ENCODE measurements around the gene PCNX1.
"Not testable (repeated sequence)": the region's sequence is repeated elsewhere in the genome, so short reads cannot be mapped to it uniquely, and the experiment has no call there.

PCNX1 gene

DNA sequence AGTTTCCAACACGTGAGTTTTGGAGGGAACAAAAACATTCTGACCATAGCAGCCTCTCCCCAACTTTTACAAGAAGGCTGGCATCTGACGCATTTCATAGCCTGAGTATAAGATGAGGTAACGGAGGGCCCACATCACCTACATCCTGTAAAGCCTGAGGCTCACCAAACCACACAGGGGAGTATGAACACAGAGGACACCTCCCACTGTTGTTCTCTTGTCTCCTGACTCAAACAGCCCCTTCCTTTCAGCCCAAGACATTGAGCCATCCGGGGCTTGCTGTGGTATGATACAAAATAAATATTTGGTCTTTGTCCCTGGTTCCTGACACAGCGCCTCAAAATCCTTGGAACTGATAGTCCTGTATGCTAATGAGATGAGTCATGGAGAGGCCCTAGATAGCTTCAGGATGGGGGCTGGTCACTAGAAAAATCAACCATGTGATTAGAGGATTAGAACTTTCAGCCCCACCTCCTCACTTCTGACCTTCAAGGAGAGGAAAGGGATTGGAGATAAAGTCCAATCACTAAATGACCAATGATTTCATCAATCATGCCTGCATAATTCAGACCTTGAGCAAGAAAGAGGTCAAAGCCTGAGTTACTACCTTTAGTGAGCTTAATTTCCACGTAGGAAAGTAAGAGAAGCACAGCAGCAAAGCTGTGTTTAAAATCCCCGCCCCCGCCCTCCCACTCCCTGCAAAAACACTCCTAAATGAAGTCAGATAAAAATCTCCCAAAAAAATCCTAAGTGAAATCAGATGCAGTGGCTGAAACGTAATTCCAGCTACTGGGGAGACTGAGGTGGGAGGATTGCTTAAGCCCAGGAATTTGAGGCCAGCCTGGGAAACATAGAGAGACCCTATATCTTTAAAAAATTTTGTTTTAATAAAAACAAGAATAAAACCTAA is 236.4 kb downstream of the PCNX1 start:
- DNase-seq (ENCODE audit: low read depth in 2 of 3, low spot score in 1 of 3) = peak in 2 of 3 donors; percentile 46 to 54

DNA sequence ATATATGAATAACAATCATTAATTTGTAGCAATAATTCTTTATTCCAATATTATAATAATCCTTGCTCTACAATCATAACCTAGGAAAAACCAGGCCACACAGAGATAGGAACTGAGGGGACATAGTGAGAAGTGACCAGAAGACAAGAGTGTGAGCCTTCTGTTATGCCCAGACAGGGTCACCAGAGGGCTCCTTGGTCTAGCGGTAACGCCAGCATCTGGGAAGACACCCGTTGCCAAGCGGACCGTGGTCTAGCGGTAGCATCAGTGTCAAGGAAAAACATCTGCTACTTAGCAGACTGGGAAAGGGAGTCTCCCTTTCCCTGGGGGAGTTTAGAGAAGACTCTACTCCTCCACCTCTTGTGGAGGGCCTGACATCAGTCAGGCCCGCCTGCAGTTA is 240.1 kb downstream of the PCNX1 start:
- not testable (repeated sequence) for DNase-seq (ENCODE audit: low read depth in 2 of 3, low spot score in 1 of 3)

DNA sequence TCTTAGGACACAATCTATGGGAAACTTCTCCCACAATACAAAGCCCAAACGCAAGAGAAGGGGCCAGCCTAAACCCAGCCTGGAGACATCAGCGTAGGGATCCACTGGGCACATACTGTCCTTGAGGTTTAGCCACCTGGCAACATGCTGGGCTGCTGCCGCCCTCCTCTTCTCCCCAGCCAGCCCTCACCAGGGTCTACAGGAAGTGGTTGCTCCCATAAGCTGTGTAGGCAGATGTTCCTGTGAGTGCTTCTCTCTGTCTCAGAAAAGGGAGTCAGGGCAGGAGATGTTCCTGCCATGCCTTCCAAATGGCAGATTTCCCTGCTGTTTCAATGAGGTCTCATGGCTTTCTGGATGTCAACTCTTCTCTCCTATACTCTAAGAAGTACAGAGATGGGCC is 241.4 kb downstream of the PCNX1 start:
- no peak for DNase-seq (ENCODE audit: low read depth in 2 of 3, low spot score in 1 of 3)

DNA sequence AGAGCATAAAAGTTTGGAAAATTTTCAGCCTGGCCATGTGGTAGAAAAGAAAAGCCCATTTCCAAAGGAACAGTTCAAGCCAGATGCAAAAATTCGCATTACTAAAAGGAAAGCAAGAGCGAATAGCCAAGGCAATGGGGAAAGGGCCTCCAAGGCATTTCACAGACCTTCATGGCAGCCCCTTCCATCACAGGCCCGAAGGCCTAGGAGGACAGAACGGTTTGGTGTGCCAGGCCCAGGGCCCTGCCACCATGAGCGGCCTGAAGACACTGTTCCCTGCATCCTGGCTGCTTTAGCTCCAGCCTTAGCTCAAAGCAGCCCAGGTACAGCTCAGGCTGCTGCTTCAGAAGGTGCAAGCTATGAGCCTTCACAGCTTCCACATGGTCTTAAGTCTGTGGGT is 243.5 kb downstream of the PCNX1 start:
- DNase-seq (ENCODE audit: low read depth in 2 of 3, low spot score in 1 of 3) = no peak

DNA sequence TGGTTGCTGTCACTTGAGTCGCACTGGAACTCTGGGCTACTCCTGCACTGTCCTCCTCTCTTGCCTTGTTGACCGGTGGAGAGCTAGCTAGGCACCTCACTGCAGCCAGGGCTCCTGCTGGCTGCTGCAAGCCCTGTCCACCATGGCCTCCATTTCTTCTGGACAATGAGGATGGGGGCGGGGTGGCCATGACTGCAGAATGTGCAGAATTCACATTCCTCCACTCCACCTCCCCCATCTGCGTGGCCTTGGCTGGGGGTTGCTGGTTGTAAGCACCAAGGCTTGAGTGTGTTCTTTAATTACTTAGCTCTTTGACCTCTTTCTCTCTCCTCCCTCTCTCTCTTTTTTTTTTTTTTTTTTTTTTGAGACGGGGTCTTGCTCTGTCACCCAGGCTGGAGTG is 248.5 kb downstream of the PCNX1 start:
- DNase-seq (ENCODE audit: low read depth in 2 of 3, low spot score in 1 of 3) = no peak

DNA sequence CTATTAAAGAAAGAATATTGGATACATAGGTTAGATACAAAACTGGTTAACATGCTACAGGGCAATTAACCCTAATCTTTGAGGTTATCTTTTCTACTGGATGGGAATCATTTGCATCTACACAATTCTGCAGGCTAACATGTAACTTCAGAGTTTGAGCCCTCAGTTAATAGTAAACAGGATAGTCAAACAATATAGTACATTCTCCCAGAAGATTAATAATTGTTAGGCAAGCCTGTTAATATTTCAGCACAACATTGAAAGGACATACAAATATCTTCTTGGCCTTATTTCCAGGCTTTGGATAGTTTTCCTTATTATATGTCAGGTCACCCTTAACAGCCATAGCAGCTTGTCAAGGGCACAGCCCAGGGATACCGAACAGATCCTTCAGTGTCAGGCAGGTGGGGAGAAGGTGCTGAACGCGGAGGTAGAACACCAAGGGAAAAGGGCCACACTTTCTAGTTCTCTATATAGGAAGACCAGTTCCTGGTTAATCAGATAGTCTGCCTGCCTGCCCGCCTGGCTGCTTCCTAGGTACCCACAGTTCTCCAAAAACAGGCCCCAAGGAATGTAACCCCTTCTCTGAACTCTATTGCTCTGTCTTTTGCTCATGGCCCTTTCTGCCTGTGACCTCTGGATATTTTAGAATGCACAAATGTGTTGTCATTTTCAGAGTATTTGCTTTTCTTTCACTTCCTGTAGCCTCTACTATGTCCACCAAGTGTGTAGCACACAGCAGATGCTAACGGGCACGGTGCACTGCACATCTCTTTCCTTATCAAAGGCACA is 256.0 kb downstream of the PCNX1 start:
- DNase-seq (ENCODE audit: low read depth in 2 of 3, low spot score in 1 of 3) = no peak

DNA sequence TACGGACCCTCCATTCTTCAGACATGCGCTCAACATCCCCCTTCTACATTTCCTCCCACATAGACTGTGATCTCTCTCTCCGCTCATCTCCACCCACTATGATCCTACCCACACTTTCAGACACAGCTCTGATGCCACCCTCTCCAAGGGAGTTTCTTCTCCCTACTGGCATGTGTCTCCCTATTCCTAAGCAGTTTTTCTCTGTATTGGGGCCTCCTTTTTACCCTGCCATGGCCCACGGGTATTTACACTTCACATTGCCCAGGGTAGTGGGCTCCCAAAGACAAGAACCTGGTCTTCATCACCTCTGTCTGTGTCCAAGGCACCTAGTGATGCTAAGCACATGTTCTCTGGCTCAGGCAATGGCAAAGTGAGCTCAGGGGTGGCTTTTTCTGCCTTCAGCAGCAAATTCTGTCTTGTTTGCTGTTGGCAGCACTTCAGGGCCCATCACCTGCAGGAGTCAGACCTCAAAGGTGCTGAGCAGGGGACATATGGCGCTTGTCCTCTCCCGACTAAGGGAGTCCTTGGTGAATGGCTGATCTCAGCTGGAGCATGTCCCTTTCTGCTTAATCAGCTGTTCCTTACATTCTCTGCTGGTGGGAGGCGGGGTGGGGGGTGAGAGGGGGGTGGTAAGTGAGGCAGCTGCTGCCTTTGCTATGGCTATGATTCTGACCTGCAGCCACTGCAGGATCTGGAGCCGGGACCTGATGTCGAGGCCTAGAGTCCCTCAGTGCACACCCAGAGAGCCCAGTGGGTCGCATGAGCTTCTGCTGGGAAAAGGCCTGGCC is 256.8 kb downstream of the PCNX1 start:
- DNase-seq (ENCODE audit: low read depth in 2 of 3, low spot score in 1 of 3) = no peak

All from stimulated activated CD4-positive, alpha-beta T cell treated with anti-CD3 and anti-CD28 coated beads, Interleukin-12 subunit alpha, Interleukin-12 subunit beta, amount 100 ng/mL, for 48 hours (primary cell).